NCI-H187 treated with DMSO at 0.1 percent for 48 hours (cell line): ENCODE data around the gene C11orf16.
"Not testable (repeated sequence)": the region's sequence is repeated elsewhere in the genome, so short reads cannot be mapped to it uniquely, and the experiment has no call there.

Source experiments
- DNase-seq: peaks from one replicate; lab custom pipeline; 2025; lab: John Stamatoyannopoulos, UW

Gene C11orf16

GRCh38 chr11:8935789-8936188 lies 3.0 kb upstream of the C11orf16 start:
- DNase-seq, result not testable (repeated sequence)

GRCh38 chr11:8934742-8935488 lies 2.2 kb upstream of the C11orf16 start:
- no peak for DNase-seq

GRCh38 chr11:8933931-8934330 lies 1.2 kb upstream of the C11orf16 start:
- DNase-seq, result no peak

GRCh38 chr11:8930456-8931175 lies 2.1 kb downstream of the C11orf16 start:
- DNase-seq, result no peak

- DNase-seq, result no peak
These were observed 3.6 kb downstream of the C11orf16 start for GRCh38 chr11:8928981-8929615.

GRCh38 chr11:8928205-8928604 lies 4.5 kb downstream of the C11orf16 start:
- DNase-seq, result no peak

- no peak for DNase-seq
These were observed 5.5 kb downstream of the C11orf16 start for GRCh38 chr11:8927233-8927632.

GRCh38 chr11:8926236-8926635 lies 6.5 kb downstream of the C11orf16 start:
- no peak for DNase-seq

- DNase-seq, result no peak
These were observed 7.0 kb downstream of the C11orf16 start for GRCh38 chr11:8925711-8926110.

GRCh38 chr11:8922691-8923090 lies 10.1 kb downstream of the C11orf16 start:
- DNase-seq, result no peak

GRCh38 chr11:8917157-8917825 lies 15.5 kb downstream of the C11orf16 start:
- DNase-seq, result no peak

- no peak for DNase-seq
These were observed 18.1 kb downstream of the C11orf16 start for GRCh38 chr11:8914661-8915018.

GRCh38 chr11:8913961-8914660 lies 18.6 kb downstream of the C11orf16 start:
- peak; percentile 35 for DNase-seq

GRCh38 chr11:8911029-8911823 lies 21.5 kb downstream of the C11orf16 start, which contains the start of gene AKIP1:
Gene AKIP1 (plus strand): TSS chr11:8911189. CDS start chr11:8911450, 261 bp downstream.
- DNase-seq, result peak; percentile 84

- DNase-seq, result no peak
These were observed 22.1 kb downstream of the C11orf16 start for GRCh38 chr11:8910649-8911026.

- DNase-seq, result no peak
These were observed 24.6 kb downstream of the C11orf16 start for GRCh38 chr11:8908099-8908498.

GRCh38 chr11:8907116-8907515 lies 25.6 kb downstream of the C11orf16 start:
- DNase-seq, result no peak

GRCh38 chr11:8905528-8906165 lies 27.1 kb downstream of the C11orf16 start:
- DNase-seq, result no peak

- DNase-seq, result no peak
These were observed 33.5 kb downstream of the C11orf16 start for GRCh38 chr11:8899119-8899753.

GRCh38 chr11:8891185-8891584 lies 41.6 kb downstream of the C11orf16 start:
- DNase-seq, result not testable (repeated sequence)
